ENCODE data around the gene FAM83B. TPM values are rescaled to one million over a fixed set of nuclear protein-coding genes. Genes with fewer than 3 reads are reported as not detected.

Gene FAM83B
- total RNA-seq, 1 experiment from 2014 or later = 0.07 TPM

DNA sequence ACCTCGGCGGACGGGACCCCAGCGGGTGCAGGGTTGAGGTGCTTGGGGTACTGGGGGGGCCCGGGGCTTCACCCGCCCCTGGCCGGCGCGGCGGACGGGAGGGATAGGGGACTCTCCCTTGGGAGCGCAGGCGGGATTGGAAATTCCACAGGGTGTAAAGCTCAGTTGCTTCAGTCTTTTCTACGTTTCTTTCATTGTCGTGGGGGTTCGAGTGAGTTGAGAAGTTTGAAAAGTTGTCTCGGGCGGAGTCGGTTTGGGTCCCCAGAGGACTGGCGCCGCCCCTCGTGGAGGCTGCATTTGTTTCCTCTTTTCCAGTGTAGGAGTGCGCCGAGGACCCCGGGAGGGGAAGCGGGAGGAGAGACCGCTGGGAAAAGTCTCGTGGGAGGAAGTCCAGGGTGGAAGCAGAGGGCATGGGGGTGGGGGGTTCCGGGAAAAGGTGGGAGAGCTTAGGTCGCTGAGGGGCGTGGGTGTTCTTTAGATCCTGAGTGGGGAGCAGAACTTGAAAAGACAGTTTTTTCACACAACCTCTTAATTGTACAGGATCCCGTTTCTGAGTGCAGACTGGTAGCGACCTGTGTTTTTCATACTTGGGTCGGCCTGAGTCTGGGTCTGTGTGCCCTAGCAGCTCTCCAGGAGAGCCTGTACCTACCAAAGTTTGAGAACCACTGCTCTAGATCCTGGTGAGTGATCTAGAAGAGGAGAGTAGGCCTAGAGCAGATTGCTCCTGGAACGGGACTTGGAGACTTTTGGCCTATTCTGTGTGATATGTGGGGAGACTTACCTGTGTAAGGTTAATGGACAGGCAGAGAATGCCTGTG is 495 bp downstream of the FAM83B start:
- Histone ChIP-seq H3K27ac (ENCODE audit: low read length) (peak overlapping the region; percentile 97), H3K4me1 (ENCODE audit: insufficient read depth, low read length) (peaks cover 22% of the 10 kb centered on the region), H2AFZ (ENCODE audit: low read length) (peak overlapping the region; percentile 41; the same call in 1 of the 2 replicates), H3K9me3 (ENCODE audit: low read length) (no peaks in the 10 kb centered on the region), H4K20me1 (ENCODE audit: low read length) (no peaks in the 10 kb centered on the region), H3K27me3 (ENCODE audit: low read length) (no peaks in the 10 kb centered on the region), H3K9ac (ENCODE audit: low read length) (peak overlapping the region; percentile 57), H3K4me3 (ENCODE audit: low read length) (peak overlapping the region; percentile 7; the same call in 1 of the 2 replicates), H3F3A (ENCODE audit: low read length, unreplicated experiment) (no peaks in the 10 kb centered on the region), H3K4me2 (ENCODE audit: low read length) (peak overlapping the region; percentile 70), H3K79me2 (ENCODE audit: low read length) (no peaks in the 10 kb centered on the region), H3K9me2 (replicated peaks; ENCODE audit: low read length) (no peaks in the 10 kb centered on the region), H3K36me3 (ENCODE audit: low read depth, low read length) (no peaks in the 10 kb centered on the region)
- DNase-seq (peak; percentile 10), ATAC-seq (no peak)
- intact Hi-C loops (cut with micrococcal nuclease) = no loop called here
- TF ChIP-seq EZH2 (IDR thresholded peaks at IDR 0.05; ENCODE audit: low read length, unreplicated experiment) (no peak), EZH2phosphoT487 (IDR thresholded peaks at IDR 0.05; ENCODE audit: borderline replicate concordance, low read length) (no peak)
- TF ChIP-seq, protein P1, sequence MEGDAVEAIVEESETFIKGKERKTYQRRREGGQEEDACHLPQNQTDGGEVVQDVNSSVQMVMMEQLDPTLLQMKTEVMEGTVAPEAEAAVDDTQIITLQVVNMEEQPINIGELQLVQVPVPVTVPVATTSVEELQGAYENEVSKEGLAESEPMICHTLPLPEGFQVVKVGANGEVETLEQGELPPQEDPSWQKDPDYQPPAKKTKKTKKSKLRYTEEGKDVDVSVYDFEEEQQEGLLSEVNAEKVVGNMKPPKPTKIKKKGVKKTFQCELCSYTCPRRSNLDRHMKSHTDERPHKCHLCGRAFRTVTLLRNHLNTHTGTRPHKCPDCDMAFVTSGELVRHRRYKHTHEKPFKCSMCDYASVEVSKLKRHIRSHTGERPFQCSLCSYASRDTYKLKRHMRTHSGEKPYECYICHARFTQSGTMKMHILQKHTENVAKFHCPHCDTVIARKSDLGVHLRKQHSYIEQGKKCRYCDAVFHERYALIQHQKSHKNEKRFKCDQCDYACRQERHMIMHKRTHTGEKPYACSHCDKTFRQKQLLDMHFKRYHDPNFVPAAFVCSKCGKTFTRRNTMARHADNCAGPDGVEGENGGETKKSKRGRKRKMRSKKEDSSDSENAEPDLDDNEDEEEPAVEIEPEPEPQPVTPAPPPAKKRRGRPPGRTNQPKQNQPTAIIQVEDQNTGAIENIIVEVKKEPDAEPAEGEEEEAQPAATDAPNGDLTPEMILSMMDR (conservative IDR thresholded peaks at IDR 0.05; ENCODE audit: low read depth, low read length) = no peak
- BruUV-seq (replicated peaks) = no TSS peak
- ChIA-PET CTCF (interaction anchor here (0.7 kb wide), 1 partner anchor 561 kb away, joined by 3 read pairs; no protein-coding TSS in a partner anchor), POLR2A (ENCODE audit: unreplicated experiment) (no interaction called here)

DNA sequence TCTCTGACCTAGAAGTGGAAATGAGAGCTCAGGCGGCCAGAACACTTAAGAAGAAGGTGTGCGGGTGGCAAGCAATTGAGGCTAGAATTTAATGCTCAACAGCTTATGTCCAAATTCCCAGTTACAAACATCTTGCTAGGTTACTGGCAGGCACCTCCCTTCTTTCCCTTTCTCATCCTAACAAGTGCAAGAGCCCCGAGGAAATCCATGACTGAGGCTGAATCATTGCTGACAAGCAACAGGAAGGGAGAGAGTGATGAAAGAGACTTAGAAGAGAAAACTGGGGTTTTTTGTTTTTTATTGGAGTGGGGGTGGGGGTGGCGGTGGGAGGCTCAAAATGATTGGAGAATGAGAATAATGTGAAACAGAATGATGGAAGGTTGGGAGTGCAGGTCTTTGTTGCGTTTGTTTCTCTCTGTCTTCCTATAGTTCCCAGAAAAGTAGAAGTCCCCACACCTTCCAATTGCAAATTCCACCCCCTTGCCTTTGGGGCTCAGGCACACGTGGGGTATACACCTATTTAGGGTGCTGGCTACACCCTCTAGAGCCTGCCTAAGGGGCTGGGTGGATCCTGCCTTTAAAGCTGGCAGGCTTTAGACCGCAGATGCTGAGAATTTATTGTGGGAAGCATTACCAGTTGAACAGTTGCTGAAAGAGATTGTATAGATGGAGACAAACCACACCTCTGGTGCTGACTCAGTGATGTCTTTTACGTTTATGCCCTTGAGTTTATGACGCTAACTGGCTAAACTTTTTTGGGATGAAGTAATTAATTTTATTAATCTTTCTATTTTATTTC is 1.4 kb downstream of the FAM83B start:
- TF ChIP-seq EZH2 (IDR thresholded peaks at IDR 0.05; ENCODE audit: low read length, unreplicated experiment) = no peak
- BruUV-seq (replicated peaks) = no TSS peak
- Histone ChIP-seq H3F3A (ENCODE audit: low read length, unreplicated experiment) (no peaks in the 10 kb centered on the region), H3K27me3 (ENCODE audit: low read length) (no peaks in the 10 kb centered on the region), H4K20me1 (ENCODE audit: low read length) (no peaks in the 10 kb centered on the region), H3K4me2 (ENCODE audit: low read length) (peak overlapping the region; percentile 82), H3K27ac (ENCODE audit: low read length) (peak overlapping the region; percentile 97), H3K9ac (ENCODE audit: low read length) (peak overlapping the region; percentile 74), H3K4me3 (ENCODE audit: low read length) (peak overlapping the region; percentile 56), H3K9me3 (ENCODE audit: low read length) (no peaks in the 10 kb centered on the region), H3K4me1 (ENCODE audit: insufficient read depth, low read length) (peaks cover 22% of the 10 kb centered on the region), H3K36me3 (ENCODE audit: low read depth, low read length) (no peaks in the 10 kb centered on the region), H3K9me2 (replicated peaks; ENCODE audit: low read length) (no peaks in the 10 kb centered on the region), H2AFZ (ENCODE audit: low read length) (peak overlapping the region; percentile 78), H3K79me2 (ENCODE audit: low read length) (no peaks in the 10 kb centered on the region)
- intact Hi-C loops (cut with micrococcal nuclease) = no loop called here
- peak; percentile 97 for ATAC-seq
- DNase-seq = peak; percentile 94
- POLR2A ChIA-PET (ENCODE audit: unreplicated experiment) = no interaction called here
- CTCF ChIA-PET = interaction anchor here (0.5 to 0.7 kb wide), 2 partner anchors 130 to 562 kb away, joined by 3 read pairs; no protein-coding TSS in a partner anchor

DNA sequence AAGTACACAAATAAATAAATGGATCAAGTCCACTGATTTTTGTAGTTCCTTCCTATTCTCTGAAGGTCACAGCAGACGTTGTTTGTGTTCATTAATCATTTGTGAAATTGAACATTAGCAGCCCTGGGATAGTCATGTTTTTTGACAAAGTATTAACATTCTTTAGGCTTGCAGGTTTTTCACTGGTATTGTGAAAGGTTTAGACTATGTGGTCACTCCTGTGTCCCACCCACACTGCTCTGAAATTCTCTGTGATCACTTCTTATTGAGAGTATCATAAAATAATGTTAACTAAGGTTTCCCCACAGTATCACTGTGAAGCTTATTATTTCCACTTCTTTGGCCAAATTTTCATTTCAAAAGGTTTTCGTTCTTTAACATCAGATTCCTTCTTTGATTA is 3.5 kb downstream of the FAM83B start:
- no peak overlapping the region for H3K27ac ChIP-seq (ENCODE audit: low read length)
- H3K79me2 ChIP-seq (ENCODE audit: low read length) = no peaks in the 10 kb centered on the region
- intact Hi-C loops (cut with micrococcal nuclease) = no loop called here
- TF ChIP-seq EZH2phosphoT487 (IDR thresholded peaks at IDR 0.05; ENCODE audit: borderline replicate concordance, low read length) (no peak), EZH2 (IDR thresholded peaks at IDR 0.05; ENCODE audit: low read length, unreplicated experiment) (no peak)
- TF ChIP-seq, protein P1 (conservative IDR thresholded peaks at IDR 0.05; ENCODE audit: low read depth, low read length) = no peak
- H4K20me1 ChIP-seq (ENCODE audit: low read length) = no peaks in the 10 kb centered on the region
- no peak overlapping the region for H3K4me3 ChIP-seq (ENCODE audit: low read length)
- no peak for DNase-seq
- POLR2A ChIA-PET (ENCODE audit: unreplicated experiment) = no interaction called here
- CTCF ChIA-PET = no interaction called here
- no peaks in the 10 kb centered on the region for H3K9me2 ChIP-seq (replicated peaks; ENCODE audit: low read length)
- H3F3A ChIP-seq (ENCODE audit: low read length, unreplicated experiment) = no peaks in the 10 kb centered on the region
- ATAC-seq = no peak
- H3K27me3 ChIP-seq (ENCODE audit: low read length) = no peaks in the 10 kb centered on the region
- no TSS peak for BruUV-seq (replicated peaks)
- peaks cover 22% of the 10 kb centered on the region for H3K4me1 ChIP-seq (ENCODE audit: insufficient read depth, low read length)
- H3K36me3 ChIP-seq (ENCODE audit: low read depth, low read length) = no peaks in the 10 kb centered on the region
- H3K4me2 ChIP-seq (ENCODE audit: low read length) = no peak overlapping the region
- no peak overlapping the region for H2AFZ ChIP-seq (ENCODE audit: low read length)
- H3K9ac ChIP-seq (ENCODE audit: low read length) = no peak overlapping the region
- 0 out of 2 replicates have a peak, but pooled peaks cover 5% of the 10 kb centered on the region for H3K9me3 ChIP-seq (ENCODE audit: low read length)
